WTC11 (cell line): ENCODE data around the gene ESYT2.

ENCODE experiments used
- ESRRA ChIP-seq: sonication (generic); formaldehyde crosslinking; IDR thresholded peaks from 2 replicates; pipeline ENCODE4 v1.8.1; 2022; ENCODE audit warnings: mild to moderate bottlenecking, missing genetic modification reagents, borderline replicate concordance
- GTF2I ChIP-seq: fragments of 250-450 bp; sonication (Bioruptor Pico); conservative IDR thresholded peaks from 2 replicates; pipeline ENCODE4 v1.4.0; 2021; ENCODE audit warnings: mild to moderate bottlenecking
- IRF2 ChIP-seq: sonication (generic); formaldehyde crosslinking; IDR thresholded peaks from 2 replicates; pipeline ENCODE4 v1.8.0; 2022; ENCODE audit warnings: low read depth, missing genetic modification reagents, borderline replicate concordance
- KAT7 ChIP-seq: sonication (generic); formaldehyde crosslinking; IDR thresholded peaks from 2 replicates; pipeline ENCODE4 v1.8.1; 2023; ENCODE audit warnings: missing genetic modification reagents, mild to moderate bottlenecking, borderline replicate concordance
- MAX ChIP-seq: sonication (generic); formaldehyde crosslinking; IDR thresholded peaks from 2 replicates; pipeline ENCODE4 v1.8.0; 2022; ENCODE audit warnings: mild to moderate bottlenecking, missing genetic modification reagents
- MXD4 ChIP-seq: fragments of 250-450 bp; sonication (Bioruptor Pico); IDR thresholded peaks from 2 replicates; pipeline ENCODE4 v1.8.0; 2021; ENCODE audit warnings: mild to moderate bottlenecking, moderate library complexity, borderline replicate concordance
- NFE2L1 ChIP-seq: sonication (generic); formaldehyde crosslinking; IDR thresholded peaks from 2 replicates; pipeline ENCODE4 v1.8.1; 2023; ENCODE audit warnings: missing genetic modification reagents
- NFYB ChIP-seq: sonication (generic); formaldehyde crosslinking; conservative IDR thresholded peaks from 2 replicates; pipeline ENCODE4 v1.8.0; 2022; ENCODE audit warnings: low read depth, missing genetic modification reagents
- NR1H2 ChIP-seq: sonication (generic); formaldehyde crosslinking; IDR thresholded peaks from 2 replicates; pipeline ENCODE4 v1.9.0; 2021; ENCODE audit warnings: mild to moderate bottlenecking, moderate library complexity, missing genetic modification reagents
- OVOL2 ChIP-seq: fragments of 250-450 bp; sonication (Bioruptor Pico); IDR thresholded peaks from 2 replicates; pipeline ENCODE4 v1.9.0; 2021; ENCODE audit warnings: mild to moderate bottlenecking, borderline replicate concordance
- ZNF121 ChIP-seq: sonication (generic); formaldehyde crosslinking; IDR thresholded peaks from 2 replicates; pipeline ENCODE4 v1.8.0; 2023; ENCODE audit warnings: missing genetic modification reagents
- TF ChIP-seq, protein P1 (sequence below): fragments of 200-600 bp; IDR thresholded peaks from 2 replicates; pipeline ENCODE4 v1.8.0; 2022; ENCODE audit warnings: antibody characterized with exemption
- TF ChIP-seq, protein P2 (sequence below): sonication (generic); formaldehyde crosslinking; IDR thresholded peaks from 2 replicates; pipeline ENCODE4 v1.8.0; 2022; ENCODE audit warnings: mild to moderate bottlenecking, missing genetic modification reagents

DNA sequence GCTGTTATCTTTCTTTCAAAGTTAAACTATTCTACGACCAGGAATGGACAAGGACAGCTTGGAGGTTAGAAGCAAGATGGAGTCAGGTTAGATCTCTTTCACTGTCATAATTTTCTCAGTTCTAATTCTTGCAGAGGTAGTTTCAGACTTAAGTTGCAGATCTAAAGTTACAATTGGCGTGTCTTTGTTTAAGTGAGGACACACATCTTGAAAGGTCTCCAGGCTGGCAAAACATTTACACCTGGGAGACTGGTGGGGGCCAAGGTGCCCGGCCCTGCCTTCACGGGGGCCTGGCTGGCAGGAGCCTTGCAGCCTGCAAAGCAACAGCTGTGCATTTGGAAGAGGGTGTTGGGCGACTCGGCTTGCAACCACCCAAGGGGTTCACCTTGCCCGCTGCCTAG lies 25.4 kb upstream of the ESYT2 start:
- TF ChIP-seq NR1H2 (CRISPR knock-in tag): no peak
- TF ChIP-seq, protein P1, sequence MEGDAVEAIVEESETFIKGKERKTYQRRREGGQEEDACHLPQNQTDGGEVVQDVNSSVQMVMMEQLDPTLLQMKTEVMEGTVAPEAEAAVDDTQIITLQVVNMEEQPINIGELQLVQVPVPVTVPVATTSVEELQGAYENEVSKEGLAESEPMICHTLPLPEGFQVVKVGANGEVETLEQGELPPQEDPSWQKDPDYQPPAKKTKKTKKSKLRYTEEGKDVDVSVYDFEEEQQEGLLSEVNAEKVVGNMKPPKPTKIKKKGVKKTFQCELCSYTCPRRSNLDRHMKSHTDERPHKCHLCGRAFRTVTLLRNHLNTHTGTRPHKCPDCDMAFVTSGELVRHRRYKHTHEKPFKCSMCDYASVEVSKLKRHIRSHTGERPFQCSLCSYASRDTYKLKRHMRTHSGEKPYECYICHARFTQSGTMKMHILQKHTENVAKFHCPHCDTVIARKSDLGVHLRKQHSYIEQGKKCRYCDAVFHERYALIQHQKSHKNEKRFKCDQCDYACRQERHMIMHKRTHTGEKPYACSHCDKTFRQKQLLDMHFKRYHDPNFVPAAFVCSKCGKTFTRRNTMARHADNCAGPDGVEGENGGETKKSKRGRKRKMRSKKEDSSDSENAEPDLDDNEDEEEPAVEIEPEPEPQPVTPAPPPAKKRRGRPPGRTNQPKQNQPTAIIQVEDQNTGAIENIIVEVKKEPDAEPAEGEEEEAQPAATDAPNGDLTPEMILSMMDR: no peak
- no peak for TF ChIP-seq OVOL2 (CRISPR knock-in tag)
- TF ChIP-seq NFE2L1 (CRISPR knock-in tag): no peak
- no peak for TF ChIP-seq NFYB (CRISPR knock-in tag)
- TF ChIP-seq GTF2I: no peak
- no peak for TF ChIP-seq ESRRA (CRISPR knock-in tag)
- TF ChIP-seq ZNF121: no peak
- TF ChIP-seq MAX (CRISPR knock-in tag): no peak
- TF ChIP-seq, protein P2, sequence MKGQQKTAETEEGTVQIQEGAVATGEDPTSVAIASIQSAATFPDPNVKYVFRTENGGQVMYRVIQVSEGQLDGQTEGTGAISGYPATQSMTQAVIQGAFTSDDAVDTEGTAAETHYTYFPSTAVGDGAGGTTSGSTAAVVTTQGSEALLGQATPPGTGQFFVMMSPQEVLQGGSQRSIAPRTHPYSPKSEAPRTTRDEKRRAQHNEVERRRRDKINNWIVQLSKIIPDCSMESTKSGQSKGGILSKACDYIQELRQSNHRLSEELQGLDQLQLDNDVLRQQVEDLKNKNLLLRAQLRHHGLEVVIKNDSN (CRISPR knock-in tag): no peak
- no peak for TF ChIP-seq KAT7 (CRISPR knock-in tag)
- no peak for TF ChIP-seq MXD4 (CRISPR knock-in tag)
- no peak for TF ChIP-seq IRF2
